ENCODE measurements around the gene EID2.
A peak's percentile ranks its signal among the peaks of the same experiment; 100 is the strongest.

EID2 gene

DNA sequence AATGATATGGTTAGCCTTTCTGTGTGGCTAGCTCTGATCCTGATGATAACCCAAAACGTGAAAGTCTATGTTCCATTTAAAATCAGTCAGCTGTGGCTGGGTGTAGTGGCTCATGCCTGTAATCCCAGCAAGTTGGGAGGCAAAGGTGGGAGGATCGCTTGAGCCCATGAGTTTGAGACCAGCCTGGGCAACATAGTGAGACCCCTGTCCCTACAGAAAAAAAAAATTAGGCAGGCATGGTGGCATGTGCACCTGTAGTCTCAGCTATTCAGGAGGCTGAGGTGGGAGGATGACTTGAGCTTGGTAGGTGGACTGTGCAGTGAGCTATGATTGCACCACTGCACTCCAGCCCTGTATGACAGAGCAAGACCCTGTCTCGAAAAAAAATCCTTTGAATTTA is 6.2 kb downstream of the EID2 start:
- no peaks in the 10 kb centered on the region; the same call in 1 of the 2 replicates for H3K27me3 ChIP-seq (ENCODE audit: insufficient read depth, low read length)
- H3K9ac ChIP-seq (ENCODE audit: low read depth, low read length): no peak overlapping the region
- H3K9me3 ChIP-seq (ENCODE audit: insufficient read depth, low read depth, low read length): no peaks in the 10 kb centered on the region
- no peak overlapping the region for H3K27ac ChIP-seq (ENCODE audit: low read depth, low read length)
- peaks cover 9% of the 10 kb centered on the region; the same call in 1 of the 2 replicates for H3K4me1 ChIP-seq (ENCODE audit: insufficient read depth, low read length)
- H3K4me3 ChIP-seq (ENCODE audit: low read length): no peak overlapping the region
- H3K36me3 ChIP-seq (ENCODE audit: insufficient read depth, low read length): no peaks in the 10 kb centered on the region; the same call in 1 of the 2 replicates
- WGBS: 86% methylated on average over 3 of the region's 3 CpGs

DNA sequence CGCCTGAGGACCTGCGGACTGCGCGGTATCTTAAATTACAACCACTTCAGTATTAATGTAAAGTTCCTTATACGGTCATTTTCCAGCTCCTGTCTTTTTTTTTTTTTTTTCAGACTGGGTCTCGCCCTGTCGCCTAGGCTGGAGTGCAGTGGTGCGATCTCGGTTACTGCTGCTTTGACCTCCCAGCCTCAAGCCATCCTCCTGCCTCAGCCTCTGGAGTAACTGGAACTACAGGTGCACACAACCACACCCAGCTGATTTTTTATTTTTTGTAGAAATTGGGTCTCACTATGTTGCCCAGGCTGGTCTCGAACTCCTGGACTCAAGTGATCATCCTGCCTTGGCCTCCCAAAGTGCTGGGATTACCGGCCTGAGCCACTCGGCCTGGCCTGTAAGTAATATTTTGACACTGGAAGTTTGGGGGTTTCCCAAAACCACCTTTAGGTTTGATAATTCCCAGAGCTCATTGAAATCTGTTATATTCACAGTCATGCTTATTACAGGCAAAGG is 6.9 kb downstream of the EID2 start:
- Histone ChIP-seq H3K9me3 (ENCODE audit: insufficient read depth, low read depth, low read length) (no peaks in the 10 kb centered on the region), H3K4me3 (ENCODE audit: low read length) (0 out of 2 replicates have a peak overlapping the region, but pooled peaks have one; percentile 93), H3K36me3 (ENCODE audit: insufficient read depth, low read length) (no peaks in the 10 kb centered on the region; the same call in 1 of the 2 replicates), H3K27me3 (ENCODE audit: insufficient read depth, low read length) (no peaks in the 10 kb centered on the region; the same call in 1 of the 2 replicates), H3K4me1 (ENCODE audit: insufficient read depth, low read length) (peaks cover 5% of the 10 kb centered on the region; the same call in 1 of the 2 replicates), H3K9ac (ENCODE audit: low read depth, low read length) (no peak overlapping the region), H3K27ac (ENCODE audit: low read depth, low read length) (no peak overlapping the region)
- 33% methylated on average over 12 of the region's 12 CpGs for whole genome bisulfite sequencing

DNA sequence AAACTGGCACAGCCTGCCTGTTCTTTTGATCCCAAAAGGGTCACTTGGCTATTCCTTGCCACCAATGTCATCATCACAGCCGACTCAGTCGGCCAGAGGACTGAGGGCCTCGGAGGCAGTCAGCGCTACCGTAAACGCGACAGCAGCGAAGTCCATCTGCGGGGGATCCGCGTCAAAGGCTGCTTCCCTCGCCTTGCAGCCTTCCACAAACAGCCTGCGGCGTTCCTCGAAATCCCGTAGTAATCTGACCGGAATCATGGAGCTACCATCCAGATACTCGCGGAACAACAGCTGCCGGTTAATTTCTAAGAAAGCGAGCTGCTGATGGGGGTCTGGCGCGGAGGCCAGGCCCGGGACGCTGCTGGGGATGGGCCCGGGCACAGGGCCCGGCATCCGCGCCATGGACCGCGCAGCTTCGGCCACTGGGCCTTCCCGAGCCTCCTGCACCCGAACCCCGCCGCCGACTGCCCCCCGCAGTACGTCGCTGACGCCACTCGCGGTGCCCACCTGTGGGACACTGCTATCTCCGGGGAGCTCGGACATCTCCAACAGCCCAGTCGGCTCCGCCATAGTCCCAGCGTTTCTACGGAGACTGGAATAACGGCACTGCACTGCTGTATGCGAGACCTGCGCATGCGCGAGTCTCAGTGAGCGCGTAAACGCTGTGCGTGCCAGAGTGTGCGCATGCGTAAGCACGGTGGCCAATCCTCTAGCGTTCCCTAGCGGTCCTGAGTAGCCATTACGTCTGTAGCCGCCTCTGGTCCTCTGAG is 7.5 kb downstream of the EID2 start, which contains the start of gene EID2B:
TSS of gene EID2B (minus strand) at position 620 of the 770 bp plus-strand sequence. CDS start at position 570, 50 bp downstream.
- Histone ChIP-seq H3K27me3 (ENCODE audit: insufficient read depth, low read length) (no peaks in the 10 kb centered on the region; the same call in 1 of the 2 replicates), H3K9ac (ENCODE audit: low read depth, low read length) (peak within 1 kb of the TSS; percentile 80), H3K36me3 (ENCODE audit: insufficient read depth, low read length) (no peaks in the 10 kb centered on the region), H3K4me3 (ENCODE audit: low read length) (peak within 1 kb of the TSS; percentile 93), H3K27ac (ENCODE audit: low read depth, low read length) (no peak within 1 kb of the TSS), H3K9me3 (ENCODE audit: insufficient read depth, low read depth, low read length) (no peaks in the 10 kb centered on the region), H3K4me1 (ENCODE audit: insufficient read depth, low read length) (peaks cover 5% of the 10 kb centered on the region; the same call in 1 of the 2 replicates)
- under 1% methylated on average over 65 of the region's 65 CpGs for WGBS

GRCh38 chr19:39531834-39532232 is 8.1 kb downstream of the EID2 start:
- Histone ChIP-seq H3K27me3 (ENCODE audit: insufficient read depth, low read length) (no peaks in the 10 kb centered on the region; the same call in 1 of the 2 replicates), H3K9ac (ENCODE audit: low read depth, low read length) (peak overlapping the region; percentile 80; the same call in 1 of the 2 replicates), H3K4me3 (ENCODE audit: low read length) (peak overlapping the region; percentile 93), H3K9me3 (ENCODE audit: insufficient read depth, low read depth, low read length) (no peaks in the 10 kb centered on the region), H3K27ac (ENCODE audit: low read depth, low read length) (no peak overlapping the region), H3K4me1 (ENCODE audit: insufficient read depth, low read length) (peaks cover 5% of the 10 kb centered on the region; the same call in 1 of the 2 replicates), H3K36me3 (ENCODE audit: insufficient read depth, low read length) (no peaks in the 10 kb centered on the region)
- WGBS: 45% methylated on average over 14 of the region's 14 CpGs

- WGBS: 90% methylated on average over 3 of the region's 3 CpGs
- Histone ChIP-seq H3K36me3 (ENCODE audit: insufficient read depth, low read length) (peaks cover 14% of the 10 kb centered on the region), H3K4me1 (ENCODE audit: insufficient read depth, low read length) (no peaks in the 10 kb centered on the region), H3K27ac (ENCODE audit: low read depth, low read length) (no peak overlapping the region), H3K9me3 (ENCODE audit: insufficient read depth, low read depth, low read length) (no peaks in the 10 kb centered on the region), H3K4me3 (ENCODE audit: low read length) (no peak overlapping the region), H3K27me3 (ENCODE audit: insufficient read depth, low read length) (no peaks in the 10 kb centered on the region), H3K9ac (ENCODE audit: low read depth, low read length) (no peak overlapping the region)
Observed at GRCh38 chr19:39525205-39525604, 14.8 kb downstream of the EID2 start.

DNA sequence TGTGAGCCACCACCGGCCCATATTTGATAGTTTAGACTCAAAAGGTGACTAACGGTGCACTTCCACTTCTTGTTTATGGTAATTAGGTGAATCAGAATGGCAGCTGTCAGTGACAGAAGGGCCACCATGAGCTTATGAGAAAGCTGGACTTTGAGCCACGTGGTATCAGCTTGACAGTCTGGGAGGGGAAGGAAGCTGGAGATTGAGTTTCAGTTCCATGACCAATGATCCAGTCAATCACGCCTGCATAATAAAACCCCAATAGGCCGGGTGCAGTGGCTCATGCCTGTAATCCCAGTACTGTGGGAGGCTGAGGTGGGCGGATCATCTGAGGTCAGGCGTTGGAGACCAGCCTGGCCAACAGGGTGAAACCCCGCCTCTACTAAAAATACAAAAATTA is 15.5 kb downstream of the EID2 start:
- Histone ChIP-seq H3K9ac (ENCODE audit: low read depth, low read length) (no peak overlapping the region), H3K36me3 (ENCODE audit: insufficient read depth, low read length) (peaks cover 15% of the 10 kb centered on the region), H3K27me3 (ENCODE audit: insufficient read depth, low read length) (no peaks in the 10 kb centered on the region), H3K9me3 (ENCODE audit: insufficient read depth, low read depth, low read length) (no peaks in the 10 kb centered on the region), H3K4me3 (ENCODE audit: low read length) (no peak overlapping the region), H3K27ac (ENCODE audit: low read depth, low read length) (no peak overlapping the region), H3K4me1 (ENCODE audit: insufficient read depth, low read length) (no peaks in the 10 kb centered on the region)
- 92% methylated on average over 8 of the region's 8 CpGs for WGBS

DNA sequence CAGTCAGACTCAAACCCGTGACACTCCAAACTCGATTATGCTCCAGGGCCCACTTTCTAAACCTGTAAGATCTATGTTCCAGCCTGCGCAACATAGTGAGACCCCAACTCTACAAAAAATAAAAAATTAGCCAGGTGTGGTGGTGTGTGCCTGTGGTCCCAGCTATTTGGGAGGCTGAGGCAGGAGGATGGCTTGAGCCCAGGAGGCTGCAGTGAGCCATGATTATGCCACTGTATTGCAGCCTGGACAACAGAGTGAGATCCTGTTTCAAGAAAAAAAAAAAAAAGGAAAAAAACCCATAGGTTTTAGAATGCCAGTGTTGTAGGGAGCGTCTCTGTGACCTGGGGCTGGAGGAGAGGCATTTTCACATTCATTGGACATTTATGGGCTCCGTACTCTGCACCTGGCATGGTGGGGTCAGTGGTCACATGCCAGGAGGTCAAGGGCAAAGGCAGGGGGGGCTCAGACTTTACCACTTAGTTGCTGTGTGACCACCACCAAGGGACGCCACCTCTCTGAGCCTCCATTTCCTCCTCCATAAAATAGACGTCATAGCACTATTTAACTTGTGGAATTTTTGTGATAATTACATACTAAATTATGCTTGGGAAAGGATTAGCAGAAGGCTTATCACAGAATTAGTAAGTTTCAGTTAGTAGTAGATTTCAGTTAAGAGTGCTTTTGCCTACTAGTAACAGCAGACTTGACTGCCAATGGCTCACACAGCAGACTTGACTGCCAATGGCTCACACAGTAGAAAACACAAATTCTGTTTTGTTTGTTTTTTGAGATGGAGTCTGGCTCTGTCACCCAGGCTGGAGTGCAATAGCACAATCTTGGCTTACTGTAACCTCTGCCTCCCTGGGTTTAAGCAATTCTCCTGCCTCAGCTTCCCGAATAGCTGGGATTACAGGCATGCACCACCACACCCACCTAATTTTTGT is 19.1 kb downstream of the EID2 start:
- no peak overlapping the region for H3K4me3 ChIP-seq (ENCODE audit: low read length)
- no peak overlapping the region for H3K27ac ChIP-seq (ENCODE audit: low read depth, low read length)
- H3K9ac ChIP-seq (ENCODE audit: low read depth, low read length): no peak overlapping the region
- peaks cover 5% of the 10 kb centered on the region for H3K27me3 ChIP-seq (ENCODE audit: insufficient read depth, low read length)
- H3K36me3 ChIP-seq (ENCODE audit: insufficient read depth, low read length): peaks cover 15% of the 10 kb centered on the region
- 88% methylated on average over 6 of the region's 8 CpGs for whole genome bisulfite sequencing
- H3K4me1 ChIP-seq (ENCODE audit: insufficient read depth, low read length): peaks cover 3% of the 10 kb centered on the region
- no peaks in the 10 kb centered on the region for H3K9me3 ChIP-seq (ENCODE audit: insufficient read depth, low read depth, low read length)

DNA sequence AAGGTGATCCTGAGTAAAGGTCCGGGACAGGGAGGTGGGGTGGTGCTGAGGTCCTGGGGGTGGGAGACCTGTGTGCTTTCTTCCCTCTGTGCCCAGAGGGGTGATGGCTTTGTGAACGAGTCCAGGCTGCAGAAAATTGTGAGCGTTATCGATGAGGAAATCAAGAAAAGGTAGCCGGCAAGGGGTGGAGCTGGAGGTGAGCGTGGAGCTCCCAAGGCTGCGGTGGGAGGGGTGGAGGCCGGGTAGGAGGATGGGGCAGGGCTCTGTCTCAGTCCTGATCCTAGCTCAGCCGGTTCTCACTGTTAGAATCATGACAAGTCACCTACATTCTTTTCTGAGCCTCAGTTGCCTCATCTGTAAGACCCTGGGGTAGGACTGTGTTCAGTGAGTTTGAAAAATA is 21.0 kb downstream of the EID2 start:
- Histone ChIP-seq H3K4me1 (ENCODE audit: insufficient read depth, low read length) (peaks cover 3% of the 10 kb centered on the region), H3K36me3 (ENCODE audit: insufficient read depth, low read length) (peaks cover 15% of the 10 kb centered on the region), H3K9me3 (ENCODE audit: insufficient read depth, low read depth, low read length) (no peaks in the 10 kb centered on the region), H3K9ac (ENCODE audit: low read depth, low read length) (peak overlapping the region; percentile 25; the same call in 1 of the 2 replicates), H3K4me3 (ENCODE audit: low read length) (peak overlapping the region; percentile 42), H3K27me3 (ENCODE audit: insufficient read depth, low read length) (peaks cover 22% of the 10 kb centered on the region), H3K27ac (ENCODE audit: low read depth, low read length) (peak overlapping the region; percentile 51; the same call in 1 of the 2 replicates)
- 46% methylated on average over 9 of the region's 9 CpGs for WGBS

- Histone ChIP-seq H3K27ac (ENCODE audit: low read depth, low read length) (peak overlapping the region; percentile 51; the same call in 1 of the 2 replicates), H3K36me3 (ENCODE audit: insufficient read depth, low read length) (peaks cover 15% of the 10 kb centered on the region), H3K4me1 (ENCODE audit: insufficient read depth, low read length) (peaks cover 3% of the 10 kb centered on the region), H3K9ac (ENCODE audit: low read depth, low read length) (peak overlapping the region; percentile 25; the same call in 1 of the 2 replicates), H3K4me3 (ENCODE audit: low read length) (peak overlapping the region; percentile 42), H3K9me3 (ENCODE audit: insufficient read depth, low read depth, low read length) (no peaks in the 10 kb centered on the region), H3K27me3 (ENCODE audit: insufficient read depth, low read length) (peaks cover 26% of the 10 kb centered on the region)
- 82% methylated on average over 4 of the region's 5 CpGs for WGBS
Observed at GRCh38 chr19:39518458-39518857, 21.5 kb downstream of the EID2 start.

DNA sequence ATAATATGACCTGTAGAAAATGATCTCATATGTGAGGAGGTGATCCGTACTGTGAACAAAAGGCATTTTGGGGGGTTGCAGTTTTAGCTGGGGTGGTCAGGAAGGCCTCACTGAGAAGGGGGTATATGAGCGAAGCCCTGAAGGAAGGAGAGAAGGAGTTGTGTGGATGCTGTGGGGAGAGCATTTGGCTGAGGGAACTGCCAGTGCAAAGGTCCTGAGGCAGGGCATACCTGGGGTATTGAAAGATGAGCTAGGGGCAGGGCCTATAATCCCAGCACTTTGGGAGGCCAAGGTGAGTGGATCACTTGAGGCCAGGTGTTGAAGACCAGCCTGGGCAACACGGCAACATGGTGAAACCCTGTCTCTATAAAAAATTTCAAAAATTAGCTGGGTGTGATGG is 22.5 kb downstream of the EID2 start:
- Histone ChIP-seq H3K4me3 (ENCODE audit: low read length) (no peak overlapping the region), H3K27ac (ENCODE audit: low read depth, low read length) (no peak overlapping the region), H3K36me3 (ENCODE audit: insufficient read depth, low read length) (peaks cover 11% of the 10 kb centered on the region), H3K9me3 (ENCODE audit: insufficient read depth, low read depth, low read length) (no peaks in the 10 kb centered on the region), H3K9ac (ENCODE audit: low read depth, low read length) (no peak overlapping the region), H3K27me3 (ENCODE audit: insufficient read depth, low read length) (peaks cover 26% of the 10 kb centered on the region), H3K4me1 (ENCODE audit: insufficient read depth, low read length) (peaks cover 3% of the 10 kb centered on the region)
- WGBS: 77% methylated on average over 3 of the region's 3 CpGs

Data from HUES64 (cell line).